ENCODE measurements around the gene GRIK4. TPM values are rescaled to one million over a fixed set of nuclear protein-coding genes. Genes with fewer than 3 reads are reported as not detected.
A peak's percentile ranks its signal among the peaks of the same experiment; 100 is the strongest.

Gene GRIK4
- total RNA-seq, 1 donor from 2014 or later, result 2.2 TPM

- DNase-seq (ENCODE audit: low read depth) (no peak), FAIRE-seq (no peak)
- no peak overlapping the region for H3K9ac ChIP-seq (ENCODE audit: low read length)
- H3K4me3 Mint-ChIP-seq (ENCODE audit: unreplicated experiment), result no peak overlapping the region
- H3K4me1 ChIP-seq (ENCODE audit: insufficient read depth, low read length), result peaks cover 6% of the 10 kb centered on the region
- no peaks in the 10 kb centered on the region for H4K20me1 ChIP-seq (ENCODE audit: insufficient read depth, low read length)
- H3K27ac Mint-ChIP-seq (ENCODE audit: unreplicated experiment), result no peak overlapping the region
- H3K36me3 Mint-ChIP-seq (ENCODE audit: low read depth, unreplicated experiment), result no peaks in the 10 kb centered on the region
- H3K9me3 ChIP-seq (ENCODE audit: insufficient read depth, low read depth, low read length), result no peaks in the 10 kb centered on the region
- H3K4me2 ChIP-seq (ENCODE audit: low read length), result no peak overlapping the region
- peaks cover 22% of the 10 kb centered on the region for H3K27me3 Mint-ChIP-seq (ENCODE audit: low read depth, unreplicated experiment)
- peaks cover 10% of the 10 kb centered on the region for H3K4me1 Mint-ChIP-seq (ENCODE audit: low read depth, unreplicated experiment)
- no peak overlapping the region for H3K4me3 ChIP-seq (ENCODE audit: insufficient read depth, low read depth, low read length)
- no peak overlapping the region for H2AFZ ChIP-seq (ENCODE audit: low read depth, low read length)
- TF ChIP-seq EZH2 (IDR thresholded peaks at IDR 0.05; ENCODE audit: insufficient read depth, low read length) (no peak), CTCF (IDR thresholded peaks at IDR 0.05; ENCODE audit: insufficient read depth, low read depth, low read length) (no peak)
- H3K27me3 ChIP-seq (ENCODE audit: insufficient read depth, low read length), result peaks cover 40% of the 10 kb centered on the region
- no peaks in the 10 kb centered on the region for H3K36me3 ChIP-seq (ENCODE audit: insufficient read depth, low read length)
- no peaks in the 10 kb centered on the region for H3K79me2 ChIP-seq (ENCODE audit: insufficient read depth, low read length)
- no peak overlapping the region for H3K27ac ChIP-seq (ENCODE audit: low read depth, low read length)
- H3K9me3 Mint-ChIP-seq (ENCODE audit: unreplicated experiment), result peaks cover 6% of the 10 kb centered on the region
Observed at GRCh38 chr11:120666121-120666639, 154.6 kb downstream of the GRIK4 start.

GRCh38 chr11:120667281-120667680 is 155.7 kb downstream of the GRIK4 start:
- Mint-ChIP-seq H3K9me3 (ENCODE audit: unreplicated experiment) (peaks cover 9% of the 10 kb centered on the region), H3K4me3 (ENCODE audit: unreplicated experiment) (no peak overlapping the region), H3K27ac (ENCODE audit: unreplicated experiment) (no peak overlapping the region), H3K36me3 (ENCODE audit: low read depth, unreplicated experiment) (no peaks in the 10 kb centered on the region), H3K4me1 (ENCODE audit: low read depth, unreplicated experiment) (peaks cover 10% of the 10 kb centered on the region), H3K27me3 (ENCODE audit: low read depth, unreplicated experiment) (peaks cover 22% of the 10 kb centered on the region)
- peaks cover 38% of the 10 kb centered on the region for H3K27me3 ChIP-seq (ENCODE audit: insufficient read depth, low read length)
- no peak overlapping the region for H3K4me3 ChIP-seq (ENCODE audit: insufficient read depth, low read depth, low read length)
- no peaks in the 10 kb centered on the region for H3K79me2 ChIP-seq (ENCODE audit: insufficient read depth, low read length)
- H4K20me1 ChIP-seq (ENCODE audit: insufficient read depth, low read length), result no peaks in the 10 kb centered on the region
- no peak overlapping the region for H3K27ac ChIP-seq (ENCODE audit: low read depth, low read length)
- DNase-seq (ENCODE audit: low read depth) (peak; percentile 42), FAIRE-seq (no peak)
- TF ChIP-seq EZH2 (IDR thresholded peaks at IDR 0.05; ENCODE audit: insufficient read depth, low read length) (no peak), CTCF (IDR thresholded peaks at IDR 0.05; ENCODE audit: insufficient read depth, low read depth, low read length) (no peak)
- no peak overlapping the region for H3K4me2 ChIP-seq (ENCODE audit: low read length)
- H3K36me3 ChIP-seq (ENCODE audit: insufficient read depth, low read length), result no peaks in the 10 kb centered on the region
- no peak overlapping the region for H2AFZ ChIP-seq (ENCODE audit: low read depth, low read length)
- peaks cover 6% of the 10 kb centered on the region for H3K4me1 ChIP-seq (ENCODE audit: insufficient read depth, low read length)
- no peak overlapping the region for H3K9ac ChIP-seq (ENCODE audit: low read length)
- H3K9me3 ChIP-seq (ENCODE audit: insufficient read depth, low read depth, low read length), result no peaks in the 10 kb centered on the region

GRCh38 chr11:120667934-120668333 is 156.4 kb downstream of the GRIK4 start:
- Histone ChIP-seq H3K27me3 (ENCODE audit: insufficient read depth, low read length) (peaks cover 35% of the 10 kb centered on the region), H4K20me1 (ENCODE audit: insufficient read depth, low read length) (no peaks in the 10 kb centered on the region), H3K4me1 (ENCODE audit: insufficient read depth, low read length) (peaks cover 6% of the 10 kb centered on the region), H3K9ac (ENCODE audit: low read length) (no peak overlapping the region), H2AFZ (ENCODE audit: low read depth, low read length) (no peak overlapping the region), H3K4me3 (ENCODE audit: insufficient read depth, low read depth, low read length) (no peak overlapping the region), H3K4me2 (ENCODE audit: low read length) (no peak overlapping the region), H3K79me2 (ENCODE audit: insufficient read depth, low read length) (no peaks in the 10 kb centered on the region), H3K36me3 (ENCODE audit: insufficient read depth, low read length) (no peaks in the 10 kb centered on the region), H3K27ac (ENCODE audit: low read depth, low read length) (no peak overlapping the region), H3K9me3 (ENCODE audit: insufficient read depth, low read depth, low read length) (no peaks in the 10 kb centered on the region)
- TF ChIP-seq CTCF (IDR thresholded peaks at IDR 0.05; ENCODE audit: insufficient read depth, low read depth, low read length) (no peak), EZH2 (IDR thresholded peaks at IDR 0.05; ENCODE audit: insufficient read depth, low read length) (no peak)
- peaks cover 9% of the 10 kb centered on the region for H3K9me3 Mint-ChIP-seq (ENCODE audit: unreplicated experiment)
- no peak overlapping the region for H3K4me3 Mint-ChIP-seq (ENCODE audit: unreplicated experiment)
- peaks cover 10% of the 10 kb centered on the region for H3K4me1 Mint-ChIP-seq (ENCODE audit: low read depth, unreplicated experiment)
- H3K27ac Mint-ChIP-seq (ENCODE audit: unreplicated experiment), result no peak overlapping the region
- H3K36me3 Mint-ChIP-seq (ENCODE audit: low read depth, unreplicated experiment), result no peaks in the 10 kb centered on the region
- H3K27me3 Mint-ChIP-seq (ENCODE audit: low read depth, unreplicated experiment), result peaks cover 17% of the 10 kb centered on the region
- DNase-seq (ENCODE audit: low read depth) (no peak), FAIRE-seq (no peak)
